Fibroblast of skin of abdomen (primary cell): ENCODE data around the gene LPAR3.
"Not testable (repeated sequence)": the region's sequence is repeated elsewhere in the genome, so short reads cannot be mapped to it uniquely, and the experiment has no call there.

Source experiments
- DNase-seq: peaks from one replicate; pipeline ENCODE4 v3.0.0-alpha.2; 2013

Gene LPAR3

GRCh38 chr1:84902727-84903126, 9.7 kb upstream of the LPAR3 start:
- DNase-seq, result not testable (repeated sequence)

GRCh38 chr1:84899969-84900368, 7.0 kb upstream of the LPAR3 start:
- DNase-seq, result no peak

- DNase-seq, result no peak
Observed at GRCh38 chr1:84896279-84896678, 3.3 kb upstream of the LPAR3 start.

DNA sequence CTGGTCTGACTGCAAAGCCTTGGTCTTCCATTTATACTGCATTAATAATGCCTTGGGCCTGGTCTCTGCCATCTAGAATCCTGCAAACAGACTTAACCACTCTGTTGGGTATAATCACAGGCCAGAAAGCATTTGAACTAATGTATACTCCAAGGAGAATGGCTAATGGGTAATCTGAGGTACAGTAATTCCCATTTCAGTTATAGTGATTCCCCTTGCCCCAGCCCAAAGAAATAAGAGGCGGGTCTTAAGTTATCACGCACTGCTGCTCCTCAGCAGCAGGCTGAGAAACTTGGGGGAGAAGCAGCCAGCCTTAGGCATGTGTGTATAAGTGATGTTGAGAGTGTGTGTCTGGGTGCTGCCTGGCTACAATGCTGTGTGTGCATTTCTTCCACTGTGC, 2.4 kb downstream of the LPAR3 start:
- DNase-seq, result no peak

- no peak for DNase-seq
Observed at GRCh38 chr1:84889437-84889836, 3.6 kb downstream of the LPAR3 start.

DNA sequence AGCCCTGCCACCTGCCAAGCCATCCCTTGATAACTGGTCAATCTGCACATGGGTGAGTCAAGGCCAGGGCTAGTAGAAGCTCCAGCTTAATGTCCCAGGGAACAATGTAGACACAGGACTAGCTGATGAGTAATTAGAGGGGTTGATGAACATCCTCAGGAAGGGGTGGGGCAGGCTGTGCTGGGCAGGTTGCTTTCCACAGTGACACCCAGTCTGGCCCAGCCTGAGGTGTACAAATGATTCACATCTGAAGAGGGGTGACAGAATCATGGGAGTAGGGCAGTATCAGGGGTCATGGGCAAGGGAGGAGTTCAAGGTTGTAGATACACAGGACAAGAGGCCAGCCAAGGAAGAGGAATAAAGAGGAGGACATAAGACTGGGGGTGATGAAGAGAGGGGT, 4.3 kb downstream of the LPAR3 start:
- no peak for DNase-seq

DNA sequence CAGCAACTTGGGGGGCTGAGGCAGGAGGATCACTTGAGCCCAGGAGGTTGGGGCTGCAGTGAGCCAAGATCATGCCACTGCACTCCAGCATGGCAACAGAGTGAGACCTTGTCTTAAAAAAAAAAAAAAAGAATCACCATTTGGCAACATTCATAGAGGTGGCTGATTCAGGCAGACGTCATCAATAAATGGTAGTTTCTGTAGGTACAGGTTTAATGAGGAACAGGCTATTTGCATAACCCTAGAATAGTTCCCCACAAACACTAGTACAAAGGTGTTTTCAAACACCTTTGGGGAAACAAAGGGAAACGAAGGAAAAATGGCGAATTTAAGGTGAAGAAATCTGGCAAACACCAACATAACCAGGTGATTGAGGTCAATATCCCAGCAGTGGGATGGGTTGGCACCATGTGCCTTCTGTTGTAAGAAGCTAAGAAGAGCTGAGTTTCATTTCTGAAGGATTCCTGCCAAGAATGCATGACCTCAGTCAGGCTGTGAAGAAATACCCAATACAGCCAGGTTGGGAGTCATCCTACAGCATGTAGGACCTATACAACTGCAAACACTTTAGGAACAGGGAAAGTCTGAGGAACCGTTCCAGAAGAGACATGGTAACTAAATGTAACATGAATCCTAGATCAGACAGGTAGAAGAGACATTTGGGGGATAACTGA, 5.6 kb downstream of the LPAR3 start:
- no peak for DNase-seq

GRCh38 chr1:84885469-84885868, 7.5 kb downstream of the LPAR3 start:
- DNase-seq, result no peak

DNA sequence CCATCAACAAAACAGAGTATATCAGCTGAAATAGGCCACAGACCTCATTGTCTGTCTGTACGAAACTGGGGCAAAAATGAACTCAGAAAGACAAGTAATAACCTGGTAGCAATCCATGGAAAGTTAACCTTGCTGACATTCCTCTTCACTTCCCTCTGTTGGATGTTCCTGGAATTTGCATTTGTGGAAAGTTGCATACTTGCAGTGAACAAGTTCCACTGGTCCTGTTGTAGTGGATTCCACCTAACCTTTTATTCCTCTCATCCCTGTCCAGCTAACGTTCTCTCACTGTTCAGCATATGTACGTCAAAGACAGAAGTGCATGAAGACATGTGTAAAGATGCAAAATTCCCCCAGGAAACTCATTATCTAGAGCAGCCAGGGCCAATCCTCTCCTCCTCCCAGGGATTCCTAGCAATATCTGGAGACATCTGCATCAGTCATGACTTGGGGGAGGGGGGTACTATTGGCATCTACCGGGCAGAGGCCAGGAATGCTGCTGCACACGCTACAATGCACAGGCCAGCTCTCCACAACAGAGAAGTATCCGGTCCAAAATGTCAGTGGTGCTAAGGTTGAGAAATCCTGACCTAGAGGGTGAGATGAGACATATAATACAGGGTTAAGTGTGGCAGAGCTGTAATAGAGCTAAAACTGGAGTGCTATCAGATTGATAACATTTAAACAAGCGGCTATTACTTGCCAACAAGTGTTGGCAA, 8.2 kb downstream of the LPAR3 start:
- no peak for DNase-seq

DNA sequence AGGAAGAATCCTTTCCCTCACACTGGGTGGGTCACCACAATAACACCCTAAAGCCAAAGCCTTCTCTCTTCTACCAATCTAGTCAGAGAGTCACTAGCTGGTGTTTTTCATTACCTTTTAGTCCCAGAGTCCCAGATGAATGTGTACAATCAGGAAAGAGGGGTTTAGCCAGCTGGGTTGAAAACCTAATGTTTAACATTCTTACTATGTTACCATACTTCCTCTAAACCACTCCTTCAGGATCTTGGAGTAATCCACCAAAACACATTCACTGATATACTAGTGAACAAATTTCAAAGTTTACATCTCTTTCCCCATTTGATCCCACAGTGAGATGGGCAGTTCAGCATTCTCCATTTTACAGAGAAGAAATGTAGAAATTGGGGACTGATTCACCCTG, 9.7 kb downstream of the LPAR3 start:
- no peak for DNase-seq

GRCh38 chr1:84877592-84877991, 15.4 kb downstream of the LPAR3 start:
- peak; percentile 42 for DNase-seq

GRCh38 chr1:84876353-84876752, 16.7 kb downstream of the LPAR3 start:
- DNase-seq, result no peak

- no peak for DNase-seq
Observed at GRCh38 chr1:84873366-84873765, 19.6 kb downstream of the LPAR3 start.

DNA sequence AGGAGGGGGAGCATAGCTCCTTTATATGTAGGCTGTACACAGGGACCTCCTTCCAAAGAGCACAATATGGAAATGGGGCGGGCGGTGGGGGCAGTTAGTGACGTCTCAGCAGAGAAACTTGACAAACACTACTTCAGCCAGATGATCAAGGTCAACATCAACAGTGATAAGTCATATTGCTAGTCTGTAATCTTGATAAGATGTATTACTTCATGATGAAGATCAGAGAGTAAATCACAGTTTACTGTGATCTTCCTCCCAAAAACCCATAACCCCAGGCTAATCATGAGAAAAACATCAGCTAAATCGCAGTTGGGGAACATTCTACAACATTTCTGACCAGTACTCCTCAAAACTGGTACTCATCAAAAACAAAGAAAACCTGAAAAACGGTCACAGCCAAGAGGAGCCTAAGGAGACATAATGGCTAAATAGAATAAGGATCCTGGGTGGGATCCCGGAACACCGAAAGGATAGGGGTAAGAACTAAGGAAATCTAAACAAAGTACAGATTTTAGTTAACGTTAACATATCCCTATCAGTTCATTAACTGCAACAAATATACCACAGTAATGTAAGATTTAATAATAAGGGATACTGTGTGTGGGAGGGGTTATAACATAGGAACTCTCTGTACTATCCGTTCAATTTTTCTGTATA, 20.2 kb downstream of the LPAR3 start:
- no peak for DNase-seq

- DNase-seq, result peak; percentile 47
Observed at GRCh38 chr1:84871181-84871580, 21.8 kb downstream of the LPAR3 start.

- DNase-seq, result no peak
Observed at GRCh38 chr1:84870591-84870990, 22.4 kb downstream of the LPAR3 start.

GRCh38 chr1:84869720-84870119, 23.3 kb downstream of the LPAR3 start:
- DNase-seq, result peak; percentile 68

DNA sequence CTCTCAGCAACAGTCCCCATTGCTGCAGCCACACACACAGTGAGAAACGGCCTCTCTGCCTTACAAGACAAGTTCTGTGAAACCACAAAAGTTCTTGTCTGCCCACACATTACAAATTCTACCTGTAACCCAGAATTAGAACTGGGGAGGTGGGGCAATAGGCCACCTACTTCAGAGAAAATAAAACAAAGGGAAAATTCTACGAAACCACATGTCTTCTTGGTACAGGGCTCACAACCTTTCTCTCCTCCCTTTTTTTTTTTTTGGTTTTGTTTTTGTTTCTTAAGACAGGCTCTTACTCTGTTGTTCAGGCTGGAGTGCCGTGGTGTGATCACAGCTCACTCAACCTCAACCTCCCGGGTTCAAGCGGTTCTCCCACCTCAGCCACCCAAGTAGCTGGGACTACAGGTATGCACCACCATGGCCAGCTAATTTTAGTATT, 30.2 kb downstream of the LPAR3 start:
- DNase-seq, result no peak

- no peak for DNase-seq
Observed at GRCh38 chr1:84861988-84862644, 30.9 kb downstream of the LPAR3 start.

- DNase-seq, result no peak
Observed at GRCh38 chr1:84861516-84861915, 31.5 kb downstream of the LPAR3 start.

GRCh38 chr1:84859866-84860265, 33.1 kb downstream of the LPAR3 start:
- no peak for DNase-seq

- DNase-seq, result no peak
Observed at GRCh38 chr1:84857906-84858305, 35.1 kb downstream of the LPAR3 start.

DNA sequence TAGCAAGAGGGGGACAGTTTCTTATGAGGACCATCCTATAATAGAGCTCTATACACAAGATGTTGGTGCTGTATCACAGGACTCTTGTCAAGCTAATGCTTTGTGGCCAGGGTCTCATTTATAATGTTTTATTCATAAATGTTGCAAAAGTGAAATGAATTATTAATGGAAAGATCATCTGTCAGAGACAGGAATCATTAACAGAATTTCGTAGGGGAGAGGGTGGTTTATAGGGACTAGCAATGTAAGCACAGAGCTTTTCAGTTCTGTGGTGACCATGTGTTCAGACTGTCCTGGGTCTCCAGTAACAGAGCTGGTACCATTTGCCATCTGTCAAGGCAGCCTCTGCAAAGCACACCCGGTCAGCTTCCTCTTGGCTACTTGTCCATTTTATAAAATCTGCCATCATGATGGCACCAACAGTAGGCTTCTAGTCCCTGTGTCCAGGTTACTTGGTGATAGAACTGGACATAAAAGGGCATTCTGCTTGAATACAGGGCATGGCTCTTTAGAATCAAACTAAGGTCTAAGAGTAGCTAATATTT, 36.2 kb downstream of the LPAR3 start:
- no peak for DNase-seq
